Measurements from ENCODE around the gene FAM3B. TPM values are rescaled to one million over a fixed set of nuclear protein-coding genes. Genes with fewer than 3 reads are reported as not detected.
A peak's percentile ranks its signal among the peaks of the same experiment; 100 is the strongest.

The FAM3B gene
- total and polyA plus RNA-seq, 2 experiments from 2014 or later: 2.5 to 3.6 TPM

- Histone ChIP-seq H4K20me1 (replicated peaks; ENCODE audit: insufficient read depth) (no peaks in the 10 kb centered on the region), H3K4me1 (ENCODE audit: insufficient read depth) (no peaks in the 10 kb centered on the region; the same call in 1 of the 2 replicates), H3K27me3 (ENCODE audit: insufficient read depth) (no peaks in the 10 kb centered on the region), H3F3A (replicated peaks; ENCODE audit: low read depth) (no peaks in the 10 kb centered on the region), H3K4me2 (no peak overlapping the region), H3K27ac (ENCODE audit: low read depth) (no peak overlapping the region), H3K36me3 (ENCODE audit: insufficient read depth) (no peaks in the 10 kb centered on the region), H3K79me2 (replicated peaks; ENCODE audit: insufficient read depth) (no peaks in the 10 kb centered on the region), H3K9me2 (ENCODE audit: insufficient read depth) (0 out of 2 replicates have a peak, but pooled peaks cover 4% of the 10 kb centered on the region), H3K4me3 (no peak overlapping the region), H2AFZ (peak overlapping the region; percentile 56; the same call in 1 of the 2 replicates)
- ATAC-seq: peak; percentile 78
- peaks cover 12% of the 10 kb centered on the region for H3K4me1 Mint-ChIP-seq
- no peaks in the 10 kb centered on the region for H3K9me3 Mint-ChIP-seq
- TF ChIP-seq NANOG (IDR thresholded peaks at IDR 0.05; ENCODE audit: borderline replicate concordance): no peak
- no peak for TF ChIP-seq POLR2AphosphoS5 (IDR thresholded peaks at IDR 0.05; ENCODE audit: low read depth)
- TF ChIP-seq REST (IDR thresholded peaks at IDR 0.05; ENCODE audit: unreplicated experiment): no peak
- TF ChIP-seq EZH2 (IDR thresholded peaks at IDR 0.05; ENCODE audit: low read depth, unreplicated experiment): no peak
- TF ChIP-seq, protein P1, sequence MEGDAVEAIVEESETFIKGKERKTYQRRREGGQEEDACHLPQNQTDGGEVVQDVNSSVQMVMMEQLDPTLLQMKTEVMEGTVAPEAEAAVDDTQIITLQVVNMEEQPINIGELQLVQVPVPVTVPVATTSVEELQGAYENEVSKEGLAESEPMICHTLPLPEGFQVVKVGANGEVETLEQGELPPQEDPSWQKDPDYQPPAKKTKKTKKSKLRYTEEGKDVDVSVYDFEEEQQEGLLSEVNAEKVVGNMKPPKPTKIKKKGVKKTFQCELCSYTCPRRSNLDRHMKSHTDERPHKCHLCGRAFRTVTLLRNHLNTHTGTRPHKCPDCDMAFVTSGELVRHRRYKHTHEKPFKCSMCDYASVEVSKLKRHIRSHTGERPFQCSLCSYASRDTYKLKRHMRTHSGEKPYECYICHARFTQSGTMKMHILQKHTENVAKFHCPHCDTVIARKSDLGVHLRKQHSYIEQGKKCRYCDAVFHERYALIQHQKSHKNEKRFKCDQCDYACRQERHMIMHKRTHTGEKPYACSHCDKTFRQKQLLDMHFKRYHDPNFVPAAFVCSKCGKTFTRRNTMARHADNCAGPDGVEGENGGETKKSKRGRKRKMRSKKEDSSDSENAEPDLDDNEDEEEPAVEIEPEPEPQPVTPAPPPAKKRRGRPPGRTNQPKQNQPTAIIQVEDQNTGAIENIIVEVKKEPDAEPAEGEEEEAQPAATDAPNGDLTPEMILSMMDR (conservative IDR thresholded peaks at IDR 0.05; ENCODE audit: low read depth in 2 of 2): peak; percentile 27 to 48
- TF ChIP-seq, protein P2, sequence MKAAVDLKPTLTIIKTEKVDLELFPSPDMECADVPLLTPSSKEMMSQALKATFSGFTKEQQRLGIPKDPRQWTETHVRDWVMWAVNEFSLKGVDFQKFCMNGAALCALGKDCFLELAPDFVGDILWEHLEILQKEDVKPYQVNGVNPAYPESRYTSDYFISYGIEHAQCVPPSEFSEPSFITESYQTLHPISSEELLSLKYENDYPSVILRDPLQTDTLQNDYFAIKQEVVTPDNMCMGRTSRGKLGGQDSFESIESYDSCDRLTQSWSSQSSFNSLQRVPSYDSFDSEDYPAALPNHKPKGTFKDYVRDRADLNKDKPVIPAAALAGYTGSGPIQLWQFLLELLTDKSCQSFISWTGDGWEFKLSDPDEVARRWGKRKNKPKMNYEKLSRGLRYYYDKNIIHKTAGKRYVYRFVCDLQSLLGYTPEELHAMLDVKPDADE (IDR thresholded peaks at IDR 0.05): no peak
- TF ChIP-seq JUNB (IDR thresholded peaks at IDR 0.05; ENCODE audit: unreplicated experiment): no peak
- H3K27me3 Mint-ChIP-seq (ENCODE audit: insufficient read depth, low read depth, poor library complexity): peaks cover 2% of the 10 kb centered on the region
- peak; percentile 49 for DNase-seq (ENCODE audit: low spot score)
- no peaks in the 10 kb centered on the region for H3K36me3 Mint-ChIP-seq (ENCODE audit: low read depth)
- H3K27ac Mint-ChIP-seq: no peak overlapping the region
- no peak overlapping the region for H3K4me3 Mint-ChIP-seq
Measured at GRCh38 chr21:41360072-41360821, 43.6 kb downstream of the FAM3B start.

All from GM23338 (cell line).